ENCODE results near the gene HUNK.

The HUNK gene

DNA sequence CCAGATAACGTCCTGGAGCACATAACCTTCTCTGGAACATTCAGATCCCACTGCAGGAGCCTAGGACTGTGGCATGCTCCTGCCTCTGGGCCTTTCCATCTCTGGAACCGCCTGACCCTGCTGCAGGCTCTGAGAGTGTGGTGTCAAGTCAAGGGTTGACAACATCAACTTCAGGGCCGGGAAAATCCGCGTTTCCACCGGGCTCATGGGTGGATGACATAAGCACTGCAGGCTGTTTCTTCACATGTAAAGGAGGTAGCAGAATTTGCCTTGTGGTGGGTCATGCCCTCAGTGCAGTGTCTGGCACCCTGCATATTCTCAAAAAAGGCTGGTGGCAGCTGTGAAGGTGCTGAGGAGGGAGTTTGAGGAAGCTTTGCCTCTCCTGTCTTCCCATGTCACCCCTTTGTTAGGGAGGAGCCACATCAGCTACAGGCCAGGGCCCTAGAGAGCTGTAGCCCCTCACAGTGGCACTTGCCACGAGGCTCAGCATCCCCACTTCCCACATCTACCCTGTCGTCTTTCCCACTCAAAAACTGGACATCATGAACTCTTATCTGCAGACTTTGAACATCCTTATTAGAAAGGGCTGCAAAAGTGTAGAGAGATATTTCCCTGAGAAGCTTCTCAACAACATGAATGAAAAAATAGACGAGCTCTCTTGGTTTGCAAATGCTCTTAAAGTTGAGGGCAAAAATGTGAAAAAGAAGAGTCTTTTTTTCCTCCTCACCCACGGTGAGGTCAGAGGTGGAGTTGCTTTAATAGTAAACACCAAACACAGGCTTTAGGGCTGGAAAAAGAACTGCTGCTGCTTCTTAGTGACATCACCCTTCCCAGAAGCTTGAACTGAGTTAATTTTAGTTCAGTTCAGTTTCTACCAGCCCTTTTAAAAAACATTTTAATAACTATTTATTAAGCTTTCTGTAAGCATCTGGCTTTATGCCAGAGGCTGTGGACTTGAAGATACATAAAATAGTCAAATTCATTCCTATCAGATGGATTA lies 121.3 kb downstream of the HUNK start:
- H3K36me3 ChIP-seq (ENCODE audit: control insufficient read depth, insufficient read depth, low read length) = no peaks in the 10 kb centered on the region
- no peak overlapping the region for H3K4me3 ChIP-seq (replicated peaks; ENCODE audit: low read depth, low read length)
- DNase-seq (ENCODE audit: extremely low read depth, insufficient read length) = no peak
- H3K27me3 ChIP-seq (replicated peaks; ENCODE audit: control insufficient read depth, insufficient read depth, low read length) = no peaks in the 10 kb centered on the region
- TF ChIP-seq, protein P1, sequence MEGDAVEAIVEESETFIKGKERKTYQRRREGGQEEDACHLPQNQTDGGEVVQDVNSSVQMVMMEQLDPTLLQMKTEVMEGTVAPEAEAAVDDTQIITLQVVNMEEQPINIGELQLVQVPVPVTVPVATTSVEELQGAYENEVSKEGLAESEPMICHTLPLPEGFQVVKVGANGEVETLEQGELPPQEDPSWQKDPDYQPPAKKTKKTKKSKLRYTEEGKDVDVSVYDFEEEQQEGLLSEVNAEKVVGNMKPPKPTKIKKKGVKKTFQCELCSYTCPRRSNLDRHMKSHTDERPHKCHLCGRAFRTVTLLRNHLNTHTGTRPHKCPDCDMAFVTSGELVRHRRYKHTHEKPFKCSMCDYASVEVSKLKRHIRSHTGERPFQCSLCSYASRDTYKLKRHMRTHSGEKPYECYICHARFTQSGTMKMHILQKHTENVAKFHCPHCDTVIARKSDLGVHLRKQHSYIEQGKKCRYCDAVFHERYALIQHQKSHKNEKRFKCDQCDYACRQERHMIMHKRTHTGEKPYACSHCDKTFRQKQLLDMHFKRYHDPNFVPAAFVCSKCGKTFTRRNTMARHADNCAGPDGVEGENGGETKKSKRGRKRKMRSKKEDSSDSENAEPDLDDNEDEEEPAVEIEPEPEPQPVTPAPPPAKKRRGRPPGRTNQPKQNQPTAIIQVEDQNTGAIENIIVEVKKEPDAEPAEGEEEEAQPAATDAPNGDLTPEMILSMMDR (IDR thresholded peaks at IDR 0.05; ENCODE audit: insufficient read depth, low read length, poor library complexity, severe bottlenecking) = no peak

DNA sequence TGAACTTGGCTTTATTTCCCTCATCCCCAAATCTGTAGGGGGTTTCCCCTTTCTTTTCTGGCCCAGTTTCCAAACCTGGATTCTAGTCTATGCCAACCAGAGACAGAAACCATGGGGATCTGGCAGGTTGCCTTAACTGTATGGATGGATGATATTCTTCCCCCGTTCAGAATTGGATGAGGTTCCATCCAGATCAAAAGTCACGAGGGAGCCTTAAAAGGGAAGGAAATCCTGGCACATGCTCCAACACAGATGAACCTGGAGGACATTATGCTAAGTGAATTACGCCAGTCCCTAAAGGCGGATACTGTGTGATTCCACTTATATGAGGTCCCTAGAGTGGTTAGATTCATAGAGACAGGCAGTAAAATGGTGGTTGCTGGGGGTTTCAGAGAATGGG lies 124.4 kb downstream of the HUNK start:
- DNase-seq (ENCODE audit: extremely low read depth, insufficient read length) = no peak
- Histone ChIP-seq H3K27me3 (replicated peaks; ENCODE audit: control insufficient read depth, insufficient read depth, low read length) (no peaks in the 10 kb centered on the region), H3K36me3 (ENCODE audit: control insufficient read depth, insufficient read depth, low read length) (no peaks in the 10 kb centered on the region), H3K4me3 (replicated peaks; ENCODE audit: low read depth, low read length) (no peak overlapping the region)
- TF ChIP-seq, protein P1 (IDR thresholded peaks at IDR 0.05; ENCODE audit: insufficient read depth, low read length, poor library complexity, severe bottlenecking) = no peak

DNA sequence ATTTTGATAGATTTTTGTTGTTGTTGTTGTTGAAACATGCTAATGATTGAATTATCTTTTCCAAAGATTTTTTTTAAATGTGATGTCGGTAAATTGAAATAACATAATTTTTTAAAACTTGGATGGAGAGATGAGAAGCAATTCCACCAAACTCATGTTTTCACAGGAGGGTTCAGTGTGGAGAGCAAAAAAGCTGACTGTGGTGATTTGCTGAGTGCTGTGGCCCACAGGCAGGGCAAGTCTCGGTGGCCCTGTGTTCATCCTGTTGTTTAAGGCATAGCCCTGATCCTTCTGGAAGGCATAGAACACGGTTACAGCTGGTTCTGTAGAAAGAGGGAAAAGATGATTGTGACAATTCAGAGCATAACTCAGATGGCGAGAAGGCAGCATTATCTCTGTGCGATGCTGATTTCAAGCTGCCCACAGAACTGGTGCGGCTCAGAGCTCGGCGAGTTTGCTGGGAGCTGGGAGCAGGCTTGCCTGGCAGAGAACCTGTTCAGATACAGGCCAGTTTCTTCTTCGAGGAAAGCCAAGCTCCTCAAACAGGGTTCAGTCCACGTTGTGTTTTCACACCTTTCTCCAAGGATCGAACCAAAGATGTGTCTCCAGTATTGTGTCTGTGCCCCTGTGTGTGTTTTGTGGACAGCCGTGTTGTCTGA lies 127.1 kb downstream of the HUNK start:
- Histone ChIP-seq H3K4me3 (replicated peaks; ENCODE audit: low read depth, low read length) (no peak overlapping the region), H3K36me3 (ENCODE audit: control insufficient read depth, insufficient read depth, low read length) (no peaks in the 10 kb centered on the region), H3K27me3 (replicated peaks; ENCODE audit: control insufficient read depth, insufficient read depth, low read length) (no peaks in the 10 kb centered on the region)
- TF ChIP-seq, protein P1 (IDR thresholded peaks at IDR 0.05; ENCODE audit: insufficient read depth, low read length, poor library complexity, severe bottlenecking) = no peak
- no peak for DNase-seq (ENCODE audit: extremely low read depth, insufficient read length)

DNA sequence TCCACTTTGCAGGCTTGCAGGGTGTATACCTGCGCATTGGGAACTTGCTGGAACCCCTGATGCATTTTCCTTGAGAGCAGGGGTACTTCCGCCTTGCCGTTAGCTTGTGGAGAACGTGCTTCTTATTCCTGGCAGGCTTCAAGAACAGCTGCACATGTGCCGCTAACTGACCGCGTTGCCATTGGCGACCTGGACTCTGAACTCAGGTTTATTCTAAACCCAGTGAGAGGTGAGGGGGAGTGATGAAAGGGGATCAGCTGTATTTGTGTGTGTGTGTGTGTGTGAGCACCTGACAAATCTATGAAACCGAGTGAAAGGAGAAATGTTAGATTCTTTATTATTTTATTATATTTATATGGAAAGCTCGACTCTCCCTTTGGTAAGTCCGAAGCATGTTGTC lies 128.6 kb downstream of the HUNK start:
- Histone ChIP-seq H3K36me3 (ENCODE audit: control insufficient read depth, insufficient read depth, low read length) (no peaks in the 10 kb centered on the region), H3K27me3 (replicated peaks; ENCODE audit: control insufficient read depth, insufficient read depth, low read length) (no peaks in the 10 kb centered on the region), H3K4me3 (replicated peaks; ENCODE audit: low read depth, low read length) (no peak overlapping the region)
- TF ChIP-seq, protein P1 (IDR thresholded peaks at IDR 0.05; ENCODE audit: insufficient read depth, low read length, poor library complexity, severe bottlenecking) = no peak
- no peak for DNase-seq (ENCODE audit: extremely low read depth, insufficient read length)

DNA sequence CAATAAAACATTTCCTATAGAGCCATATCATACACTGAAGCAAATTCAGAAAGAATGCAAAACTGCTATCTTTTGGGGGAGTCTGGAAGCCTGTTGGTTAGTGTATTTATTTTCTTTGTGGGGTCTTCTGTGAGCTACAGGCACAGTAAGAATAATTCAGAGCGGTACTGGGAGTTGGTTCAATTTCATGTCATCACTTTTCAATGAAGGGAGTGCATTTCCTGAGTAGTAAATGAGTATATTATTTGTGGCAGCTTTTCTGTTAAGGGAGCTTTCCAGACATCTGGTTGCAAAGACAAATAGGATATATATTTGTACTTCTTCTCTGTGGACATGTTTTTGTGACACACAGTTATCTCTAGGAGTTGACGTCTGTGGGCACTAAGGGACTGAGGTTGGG lies 130.6 kb downstream of the HUNK start:
- DNase-seq (ENCODE audit: extremely low read depth, insufficient read length) = no peak
- no peaks in the 10 kb centered on the region; the same call in 1 of the 2 replicates for H3K27me3 ChIP-seq (replicated peaks; ENCODE audit: control insufficient read depth, insufficient read depth, low read length)
- no peak overlapping the region for H3K4me3 ChIP-seq (replicated peaks; ENCODE audit: low read depth, low read length)
- H3K36me3 ChIP-seq (ENCODE audit: control insufficient read depth, insufficient read depth, low read length) = no peaks in the 10 kb centered on the region
- TF ChIP-seq, protein P1 (IDR thresholded peaks at IDR 0.05; ENCODE audit: insufficient read depth, low read length, poor library complexity, severe bottlenecking) = no peak
